Fibroblast of upper back skin (primary cell): Measurements from ENCODE around the gene TRPM1.

Source experiments
- DNase-seq: peaks from one replicate; pipeline ENCODE4 v3.0.0-alpha.2; 2013

Gene TRPM1

GRCh38 chr15:31081588-31082250, 19.8 kb downstream of the TRPM1 start:
- no peak for DNase-seq

DNA sequence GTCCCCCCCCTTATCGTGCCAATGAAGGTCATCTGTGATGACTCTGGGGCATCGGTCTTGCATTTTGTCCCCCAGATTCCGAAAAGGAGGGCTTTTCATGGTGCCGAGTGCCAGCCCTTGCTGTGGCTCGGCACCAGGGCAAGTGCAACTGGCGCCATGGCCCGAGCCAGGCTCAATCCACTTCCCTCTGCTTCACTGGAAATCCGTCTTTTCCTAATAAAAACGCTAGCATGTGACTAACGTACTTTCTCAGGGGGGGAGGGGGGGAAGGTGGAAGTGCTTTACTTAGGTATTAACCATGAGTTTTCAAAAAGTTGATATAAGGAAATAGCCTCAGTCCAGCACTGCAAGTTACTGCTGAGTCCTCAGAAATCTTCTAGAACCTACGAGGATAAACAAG, 20.5 kb downstream of the TRPM1 start:
- no peak for DNase-seq

DNA sequence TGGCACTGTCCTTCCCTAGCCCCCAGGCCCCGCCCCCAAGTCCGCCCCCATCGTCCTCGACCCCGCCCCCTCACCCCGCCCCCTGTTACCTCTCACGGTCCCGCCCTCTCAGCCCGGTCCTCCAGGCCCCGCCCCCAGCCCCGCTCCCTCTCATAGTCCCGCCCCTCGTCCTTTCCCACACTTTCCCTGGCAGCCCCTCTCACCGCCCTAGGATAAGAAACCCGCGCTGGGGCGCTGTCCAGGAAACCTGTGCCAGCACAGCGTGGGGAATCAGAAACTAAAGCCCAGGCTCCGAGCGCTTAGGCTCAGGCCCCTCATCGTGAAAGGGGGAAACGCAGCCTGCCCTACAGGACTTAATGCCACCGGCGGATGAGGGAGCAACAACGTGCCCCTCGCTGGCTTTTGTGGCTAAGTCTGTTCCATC, 20.9 kb downstream of the TRPM1 start:
- no peak for DNase-seq

GRCh38 chr15:31079519-31079918, 22.0 kb downstream of the TRPM1 start:
- DNase-seq, result peak; percentile 93

DNA sequence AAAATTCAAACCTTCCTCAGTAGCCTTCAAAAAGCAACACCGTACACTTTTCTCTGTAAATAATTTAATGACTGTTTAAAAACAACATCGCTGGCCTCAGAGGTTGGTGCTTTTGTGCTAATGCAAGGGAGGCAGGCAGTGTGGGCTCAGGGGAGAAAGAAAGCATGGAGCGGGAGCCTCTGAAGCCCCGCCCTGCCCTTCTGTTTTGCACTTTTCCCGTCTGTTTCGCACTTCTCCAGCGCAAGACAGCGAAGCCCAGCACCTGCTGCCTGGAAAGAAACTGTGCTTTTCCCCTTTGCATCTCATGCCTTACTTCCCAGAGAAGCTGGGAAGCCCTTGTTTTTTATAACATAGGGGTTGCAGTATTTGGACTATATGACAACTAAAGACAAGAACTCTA, 23.1 kb downstream of the TRPM1 start:
- no peak for DNase-seq

- DNase-seq, result no peak
Measured at GRCh38 chr15:31077941-31078340, 23.6 kb downstream of the TRPM1 start.

DNA sequence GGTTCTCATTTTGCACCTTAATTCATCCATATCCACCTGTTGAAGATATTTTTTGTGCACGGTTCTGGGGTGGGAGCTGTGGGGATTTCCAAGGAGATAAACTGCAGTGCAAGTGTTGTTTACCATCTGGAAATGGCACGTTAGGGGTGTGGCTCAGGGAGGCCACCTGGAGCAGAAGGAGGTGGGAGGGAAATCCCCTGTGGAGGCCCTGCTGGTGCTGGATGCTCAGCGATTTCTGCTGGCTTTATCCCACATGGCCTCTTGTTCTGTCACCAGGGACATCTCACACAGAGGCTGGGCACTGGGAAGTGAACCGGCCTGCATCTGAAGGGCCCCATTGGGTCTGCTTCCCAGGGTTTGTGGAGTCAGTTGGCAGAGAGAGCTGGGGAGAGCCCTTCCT, 24.3 kb downstream of the TRPM1 start:
- no peak for DNase-seq

GRCh38 chr15:31074321-31074720, 27.2 kb downstream of the TRPM1 start:
- no peak for DNase-seq

DNA sequence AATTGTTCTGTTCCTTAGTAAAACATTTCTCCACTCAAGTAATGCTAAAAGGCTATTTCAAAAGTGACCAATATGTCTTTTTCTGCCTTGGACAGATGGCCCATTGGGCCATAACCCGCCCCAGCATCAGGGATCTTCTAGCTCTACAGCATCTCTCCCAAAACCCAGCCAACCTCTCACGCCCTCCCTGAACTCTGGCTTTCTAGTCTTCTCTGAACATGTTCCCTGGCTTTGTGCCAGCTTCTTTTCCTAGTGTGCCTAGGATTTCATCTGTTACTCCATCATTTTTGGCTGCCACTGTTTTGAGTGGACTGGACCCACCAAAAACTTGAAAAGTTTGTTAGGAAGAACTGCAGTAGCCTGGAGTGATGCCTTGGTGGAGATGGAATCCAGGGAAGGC, 30.7 kb downstream of the TRPM1 start:
- no peak for DNase-seq

GRCh38 chr15:31069360-31070000, 32.0 kb downstream of the TRPM1 start:
- peak; percentile 15 for DNase-seq

- DNase-seq, result no peak
Measured at GRCh38 chr15:31067890-31068603, 33.5 kb downstream of the TRPM1 start.

DNA sequence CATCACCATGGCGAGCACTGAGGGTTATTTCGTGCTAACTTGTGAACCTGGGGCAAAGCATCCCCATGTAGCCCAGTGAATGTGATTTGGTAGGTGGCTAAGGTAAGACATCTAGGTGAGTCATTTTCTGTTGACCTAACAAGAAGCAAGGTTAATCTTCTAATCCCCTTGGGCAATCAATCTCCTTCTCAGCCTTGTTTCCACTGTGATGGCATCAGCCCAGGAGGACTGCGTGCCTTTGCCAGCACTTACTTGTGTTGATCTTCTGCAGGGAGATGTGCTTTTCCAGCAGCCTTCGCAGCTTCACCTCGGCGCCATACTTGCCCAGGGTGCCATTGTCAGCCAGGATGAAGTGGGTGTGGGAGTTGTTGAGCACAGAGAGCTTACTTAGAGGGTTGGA, 35.7 kb downstream of the TRPM1 start:
- DNase-seq, result no peak

GRCh38 chr15:31062911-31063310, 38.6 kb downstream of the TRPM1 start:
- peak; percentile 51 for DNase-seq

GRCh38 chr15:31062310-31062847, 39.1 kb downstream of the TRPM1 start:
- DNase-seq, result peak; percentile 73

GRCh38 chr15:31060429-31061140, 40.9 kb downstream of the TRPM1 start:
- DNase-seq, result no peak

DNA sequence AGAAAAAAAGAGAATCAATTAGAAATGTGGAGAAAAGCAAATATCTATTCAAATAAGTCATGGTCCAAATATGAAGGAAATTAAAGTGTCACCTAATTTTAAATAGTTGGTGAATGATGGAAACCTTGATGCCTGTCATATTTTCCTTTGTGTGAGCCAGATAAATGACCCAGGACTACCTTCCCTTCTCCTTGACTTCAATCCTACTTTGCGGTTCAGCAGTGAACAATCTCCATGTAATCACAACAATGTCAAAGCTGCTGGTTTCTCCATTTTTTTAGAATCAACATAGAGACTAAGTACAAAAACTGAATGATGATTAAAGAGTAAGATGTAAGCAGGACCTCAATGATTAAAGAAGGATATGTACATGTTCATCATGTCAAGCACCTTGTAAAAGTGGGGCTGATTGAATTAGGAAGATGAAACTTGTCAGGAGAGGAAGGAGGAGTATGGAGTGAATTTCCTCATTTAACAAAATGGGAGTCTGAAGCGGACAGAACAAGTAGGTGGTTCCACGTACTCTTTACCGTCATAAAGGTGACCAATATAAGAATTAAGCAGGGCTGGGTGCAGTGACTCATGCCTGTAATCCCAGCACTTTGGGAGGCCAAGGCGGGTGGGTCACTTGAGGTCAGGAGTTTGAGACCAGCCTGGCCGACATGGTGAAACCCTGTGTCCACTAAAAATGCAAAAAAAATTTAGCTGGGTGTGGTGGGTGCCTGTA, 43.1 kb downstream of the TRPM1 start:
- no peak for DNase-seq

GRCh38 chr15:31051496-31052080, 49.9 kb downstream of the TRPM1 start:
- no peak for DNase-seq

- DNase-seq, result no peak
Measured at GRCh38 chr15:31050953-31051352, 50.6 kb downstream of the TRPM1 start.

GRCh38 chr15:31049682-31050615, 51.6 kb downstream of the TRPM1 start:
- no peak for DNase-seq

DNA sequence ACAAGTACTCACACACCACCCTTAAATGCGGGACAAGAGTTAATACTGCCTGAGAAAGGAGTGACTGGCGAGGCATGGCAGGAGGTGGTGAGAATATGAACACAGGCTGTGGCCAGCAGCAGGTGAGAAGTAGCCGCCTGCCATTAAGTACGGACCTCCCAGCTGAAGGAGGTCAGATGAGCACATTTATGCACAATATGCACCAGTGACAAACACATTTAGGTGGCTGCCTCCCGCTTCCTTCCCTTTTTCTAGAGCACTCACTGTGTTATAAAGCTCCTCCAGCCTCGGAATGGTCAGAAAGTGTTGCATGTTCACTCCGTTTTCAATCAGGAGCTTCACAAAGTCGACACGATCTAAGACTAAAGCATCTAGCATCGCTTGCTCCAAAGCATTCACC, 52.4 kb downstream of the TRPM1 start:
- DNase-seq, result no peak

DNA sequence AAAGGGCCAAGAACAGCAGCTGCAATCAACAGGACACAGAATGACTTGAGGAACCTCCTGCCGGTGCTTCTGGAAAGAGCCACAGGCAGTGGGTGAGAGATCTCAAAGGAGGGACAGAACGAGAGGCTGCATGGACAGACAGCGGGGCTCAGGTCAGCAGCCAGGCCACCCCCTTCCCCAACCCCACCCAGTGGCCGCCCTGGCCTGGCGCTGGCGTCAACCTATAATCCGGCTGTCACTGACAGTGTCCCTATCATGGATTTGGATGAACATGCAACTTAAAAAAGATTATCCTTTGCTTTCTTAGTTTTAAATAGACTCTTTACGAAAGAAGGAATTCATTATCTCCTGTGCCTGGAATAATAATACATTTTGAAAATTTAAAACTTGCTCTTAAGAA, 54.1 kb downstream of the TRPM1 start:
- no peak for DNase-seq
